H1 (cell line): Measurements from ENCODE around the gene SNX7. TPM values are rescaled to one million over a fixed set of nuclear protein-coding genes. Genes with fewer than 3 reads are reported as not detected.

Experiments used
- CTCF ChIA-PET: fragments of 300-600 bp; sonication (Branson Sonifier 250); formaldehyde crosslinking; loops from one replicate; lab custom pipeline; 2021; ENCODE audit not compliant: partially characterized antibody; lab: Charles Lee
- POLR2A ChIA-PET: fragments of 300-600 bp; sonication (Branson Sonifier 250); formaldehyde crosslinking; loops from one replicate; lab custom pipeline; 2021; ENCODE audit warnings: inconsistent platforms; ENCODE audit not compliant: partially characterized antibody; lab: Charles Lee
- DNase-seq, 2 experiments: peaks; one replicate each; pipeline versions ENCODE4 v3.0.0 to v3.0.0-alpha.2; 2010 to 2022; ENCODE audit warnings: low spot score in 2 of 2, low read depth in 1 of 2, mixed read lengths in 1 of 2
- FAIRE-seq: peaks from 2 replicates; lab custom pipeline; 2011; peaks lifted over from hg19 to GRCh38; lab: Jason Lieb, UNC
- H2AFZ ChIP-seq: 2 replicates; pipeline ENCODE4 v1.8.1; 2012; ENCODE audit warnings: low read length, inconsistent platforms
- H2AK5ac ChIP-seq: 2 replicates; pipeline ENCODE4 v1.6.1; 2013; ENCODE audit warnings: low read depth, low read length
- H2BK120ac ChIP-seq: replicated peaks from 2 replicates; pipeline ENCODE3; 2013; ENCODE audit warnings: low read depth, low read length, inconsistent platforms
- H2BK12ac ChIP-seq: 2 replicates; pipeline ENCODE4 v1.6.1; 2013; ENCODE audit warnings: low read depth, low read length
- H2BK15ac ChIP-seq: 2 replicates; pipeline ENCODE4 v1.6.1; 2013; ENCODE audit warnings: low read length
- H2BK20ac ChIP-seq: 2 replicates; pipeline ENCODE4 v1.6.1; 2013; ENCODE audit warnings: low read length
- H2BK5ac ChIP-seq: 2 replicates; pipeline ENCODE4 v1.6.1; 2013; ENCODE audit warnings: low read depth, low read length
- H3K14ac ChIP-seq: 2 replicates; pipeline ENCODE4 v1.6.1; 2013; ENCODE audit warnings: inconsistent platforms; ENCODE audit not compliant: insufficient read length
- H3K18ac ChIP-seq: 2 replicates; pipeline ENCODE4 v1.6.1; 2013; ENCODE audit warnings: low read length; ENCODE audit errors: extremely low read depth
- H3K23ac ChIP-seq: 2 replicates; pipeline ENCODE4 v1.6.1; 2013; ENCODE audit warnings: inconsistent platforms; ENCODE audit not compliant: insufficient read length
- H3K23me2 ChIP-seq: 2 replicates; pipeline ENCODE4 v1.6.1; 2013; ENCODE audit warnings: low read depth, low read length
- H3K27ac ChIP-seq: 2 replicates; pipeline ENCODE4 v1.6.1; 2011; ENCODE audit warnings: low read depth, low read length, inconsistent platforms
- H3K27me3 ChIP-seq, 4 experiments: replicated peaks in 1 of 4; 1 replicate in 1 of 4; 2 replicates in 3 of 4; pipeline versions ENCODE4 v1.6.1 to v1.8.1; 2011 to 2013; ENCODE audit warnings: low read length in 3 of 4, mild to moderate bottlenecking in 3 of 4, inconsistent platforms in 2 of 4, mixed read lengths in 2 of 4, moderate library complexity in 1 of 4; ENCODE audit not compliant: control insufficient read depth in 3 of 4, insufficient read depth in 3 of 4; ENCODE audit errors: extremely low read depth in 1 of 4
- H3K36me3 ChIP-seq, 4 experiments: 2 replicates each; pipeline versions ENCODE4 v1.6.1 to v1.8.1; 2011 to 2013; ENCODE audit warnings: mild to moderate bottlenecking in 4 of 4, low read length in 3 of 4, moderate library complexity in 2 of 4, control low read depth in 1 of 4, inconsistent platforms in 1 of 4; ENCODE audit not compliant: insufficient read depth in 4 of 4, control insufficient read depth in 2 of 4
- H3K4ac ChIP-seq: replicated peaks from 2 replicates; pipeline ENCODE3; 2013; ENCODE audit warnings: low read length, low read depth, mixed read lengths, inconsistent platforms; ENCODE audit not compliant: insufficient read length
- H3K4me1 ChIP-seq, 4 experiments: replicated peaks in 1 of 4; 1 replicate in 1 of 4; 2 replicates in 3 of 4; pipeline versions ENCODE4 v1.6.1 to v1.8.1; 2011 to 2013; ENCODE audit warnings: low read length in 3 of 4, inconsistent platforms in 2 of 4, mixed read lengths in 1 of 4; ENCODE audit not compliant: insufficient read depth in 4 of 4, control insufficient read depth in 3 of 4
- H3K4me2 ChIP-seq, 2 experiments: 2 replicates each; pipeline versions ENCODE4 v1.6.1 to v1.8.1; 2011 to 2013; ENCODE audit warnings: low read depth in 2 of 2, low read length in 2 of 2, control low read depth in 1 of 2, inconsistent platforms in 1 of 2, mild to moderate bottlenecking in 1 of 2; ENCODE audit not compliant: insufficient read depth in 1 of 2
- H3K4me3 ChIP-seq, 4 experiments: fragments of 200-600, 300-600 bp in 1 of 4; sonication (generic), shearing (Covaris generic), sonication (Bioruptor Twin) in 1 of 4; 2 replicates each; pipeline versions ENCODE4 v1.5.1 to v1.8.1; 2011 to 2016; ENCODE audit warnings: low read length in 4 of 4, low read depth in 3 of 4, control low read depth in 2 of 4, inconsistent platforms in 2 of 4, mild to moderate bottlenecking in 2 of 4, mixed read lengths in 1 of 4, moderate library complexity in 1 of 4; ENCODE audit not compliant: insufficient read depth in 2 of 4; ENCODE audit errors: extremely low read depth in 1 of 4
- H3K56ac ChIP-seq: replicated peaks from 2 replicates; pipeline ENCODE3; 2013; ENCODE audit warnings: low read depth, mild to moderate bottlenecking, mixed read lengths, low read length, inconsistent platforms; ENCODE audit not compliant: insufficient read length
- H3K79me1 ChIP-seq: 2 replicates; pipeline ENCODE4 v1.6.1; 2013; ENCODE audit warnings: low read depth, low read length, control low read depth
- H3K79me2 ChIP-seq, 2 experiments: 2 replicates each; pipeline versions ENCODE4 v1.6.1 to v1.8.1; 2012 to 2013; ENCODE audit warnings: low read length in 2 of 2, mild to moderate bottlenecking in 2 of 2, inconsistent platforms in 1 of 2; ENCODE audit not compliant: insufficient read depth in 2 of 2, control insufficient read depth in 1 of 2
- H3K9ac ChIP-seq, 4 experiments: replicated peaks in 1 of 4; 1 replicate in 1 of 4; 2 replicates in 3 of 4; pipeline versions ENCODE4 v1.6.1 to v1.8.1; 2011 to 2013; ENCODE audit warnings: low read depth in 3 of 4, low read length in 3 of 4, control low read depth in 2 of 4, mild to moderate bottlenecking in 2 of 4, moderate library complexity in 2 of 4, inconsistent platforms in 1 of 4; ENCODE audit errors: extremely low read depth in 1 of 4
- H3K9me3 ChIP-seq, 2 experiments: 2 replicates each; pipeline versions ENCODE4 v1.6.1 to v1.8.1; 2012 to 2013; ENCODE audit warnings: mild to moderate bottlenecking in 2 of 2, moderate library complexity in 2 of 2, control low read depth in 1 of 2, inconsistent platforms in 1 of 2, low read depth in 1 of 2, low read length in 1 of 2, mixed read lengths in 1 of 2; ENCODE audit not compliant: insufficient read depth in 2 of 2
- H4K20me1 ChIP-seq, 2 experiments: replicated peaks in 1 of 2; 2 replicates each; pipeline versions ENCODE3 to v1.8.1; 2011 to 2013; ENCODE audit warnings: inconsistent platforms in 2 of 2, low read length in 2 of 2, mild to moderate bottlenecking in 1 of 2; ENCODE audit not compliant: insufficient read depth in 2 of 2, control insufficient read depth in 1 of 2
- H4K5ac ChIP-seq: 2 replicates; pipeline ENCODE4 v1.6.1; 2013; ENCODE audit warnings: low read length, low read depth, mixed read lengths, inconsistent platforms; ENCODE audit not compliant: insufficient read length
- H4K8ac ChIP-seq: 2 replicates; pipeline ENCODE4 v1.8.0; 2013; ENCODE audit warnings: mild to moderate bottlenecking, moderate library complexity, low read length, inconsistent platforms; ENCODE audit not compliant: insufficient read depth; ENCODE audit errors: extremely low read depth
- H4K91ac ChIP-seq: replicated peaks from 2 replicates; pipeline ENCODE3; 2013; ENCODE audit warnings: low read length, mixed read lengths, inconsistent platforms; ENCODE audit not compliant: insufficient read length
- CHD1 ChIP-seq: IDR thresholded peaks from 2 replicates; pipeline ENCODE4 v1.6.1; 2012; ENCODE audit warnings: low read depth, low read length, improper control_type of control experiment
- HDAC6 ChIP-seq: IDR thresholded peaks from one replicate; pipeline ENCODE4 v1.7.1; 2012; ENCODE audit warnings: low read depth, mild to moderate bottlenecking, inconsistent platforms, low read length, moderate library complexity
- KDM5A ChIP-seq: fragments of 200-600 bp; IDR thresholded peaks from 2 replicates; pipeline ENCODE4 v1.7.1; 2012; ENCODE audit warnings: mild to moderate bottlenecking, low read length, inconsistent platforms, mixed read lengths
- MAFK ChIP-seq: IDR thresholded peaks from 2 replicates; pipeline ENCODE4 v1.6.1; 2012; ENCODE audit warnings: low read depth, mild to moderate bottlenecking, improper control_type of control experiment, low read length
- MAX ChIP-seq: IDR thresholded peaks from 2 replicates; pipeline ENCODE4 v1.6.1; 2012; ENCODE audit warnings: inconsistent platforms
- NANOG ChIP-seq: IDR thresholded peaks from 2 replicates; pipeline ENCODE4 v1.6.1; 2011; ENCODE audit warnings: low read length, low read depth, mild to moderate bottlenecking, inconsistent platforms; ENCODE audit not compliant: insufficient read depth, poor library complexity, severe bottlenecking
- RAD21 ChIP-seq, 2 experiments: IDR thresholded peaks in 1 of 2; conservative IDR thresholded peaks in 1 of 2; 2 replicates each; pipeline ENCODE4 v1.6.1; 2011; ENCODE audit warnings: low read depth in 2 of 2, low read length in 2 of 2, improper control_type of control experiment in 1 of 2, inconsistent platforms in 1 of 2, mild to moderate bottlenecking in 1 of 2, moderate library complexity in 1 of 2
- RNF2 ChIP-seq: fragments of 200-900, 300-1000 bp; sonication (generic); IDR thresholded peaks from 2 replicates; pipeline ENCODE4 v1.7.1; 2016; ENCODE audit warnings: borderline replicate concordance, low read depth, mild to moderate bottlenecking, antibody characterized with exemption, low read length; ENCODE audit not compliant: poor library complexity, severe bottlenecking; ENCODE audit errors: missing control alignments
- SP2 ChIP-seq: IDR thresholded peaks from 2 replicates; pipeline ENCODE4 v1.6.1; 2012; ENCODE audit warnings: mild to moderate bottlenecking, low read length, inconsistent platforms
- USF2 ChIP-seq: IDR thresholded peaks from 2 replicates; pipeline ENCODE4 v1.6.1; 2011; ENCODE audit warnings: low read length, improper control_type of control experiment
- WGBS, 2 experiments: shearing (Covaris generic) in 1 of 2; methylation state at CpG; one replicate each; pipeline versions ENCODE4 v1.1.6 to v1.1.7; 2013 to 2015; ENCODE audit warnings: low lambda C conversion rate in 2 of 2, mixed read lengths in 2 of 2, inconsistent platforms in 1 of 2, low coverage in 1 of 2, missing lambda C conversion rate in 1 of 2; ENCODE audit not compliant: insufficient replicate concordance in 2 of 2, insufficient coverage in 1 of 2, insufficient read length in 1 of 2; ENCODE audit errors: extremely low coverage in 1 of 2, missing lambda C conversion rate in 1 of 2; 5-methylcytosine and 5-hydroxymethylcytosine counted together
- polyA plus RNA-seq, 7 experiments: library from polyadenylated mRNA; depleted of rRNA in 3 of 7; stranded (reverse) in 5 of 7; unstranded in 2 of 7; fragments of >200 nt in 5 of 7; fragments of 200-250 nt in 2 of 7; gene quantifications; 1 replicate in 5 of 7; 2 replicates in 1 of 7; 4 replicates in 1 of 7; pipeline versions ENCODE4 v1.2.1 to v1.2.3, GENCODE V29; 2011 to 2013; ENCODE audit warnings: missing spikeins in 2 of 7, mixed read lengths in 2 of 7
- total RNA-seq: library from RNA; stranded (reverse); fragmentation: NEBNext Ultra II Directional; extraction: Animal tissue kit (Norgen Biotek cat#: 25700); gene quantifications from 2 replicates; pipeline ENCODE4 v1.2.1, GENCODE V29; 2021

SNX7 gene
- total and polyA plus RNA-seq, 2 of the 8 experiments (the other 6 are each of a cell fraction or from before 2014, with no cell fraction given), result 9.2 to 23.8 TPM

DNA sequence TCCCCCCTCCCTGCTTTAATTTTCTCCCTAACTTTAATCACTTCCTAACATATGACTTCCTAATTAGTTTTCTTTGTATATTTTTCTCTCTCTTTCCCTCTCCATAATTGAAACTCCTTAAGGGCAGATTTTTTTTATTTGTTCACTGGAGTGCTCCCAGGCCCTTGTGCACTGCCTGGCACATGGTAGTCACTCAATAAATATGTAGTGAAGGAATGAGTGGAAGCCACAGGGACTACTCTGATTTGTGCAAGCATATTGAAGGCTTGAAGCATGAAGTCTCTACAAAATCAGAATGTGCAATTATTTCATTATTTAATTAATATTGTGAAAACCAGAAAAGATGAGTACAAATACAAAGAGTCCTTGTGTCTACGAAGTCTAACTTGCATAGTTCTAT is 41.5 kb downstream of the SNX7 start:
- Histone ChIP-seq H3K4ac (no peak overlapping the region), H2BK5ac (no peak overlapping the region), H3K18ac (no peak overlapping the region), H2BK15ac (no peak overlapping the region), H3K27me3 (no peaks in the 10 kb centered on the region), H3K14ac (no peak overlapping the region), H4K20me1 (no peaks in the 10 kb centered on the region), H2AK5ac (no peak overlapping the region), H3K9ac (no peak overlapping the region), H4K8ac (no peak overlapping the region), H4K91ac (no peak overlapping the region), H3K4me1 (no peaks in the 10 kb centered on the region), H2BK120ac (no peak overlapping the region), H3K36me3 (no peaks in the 10 kb centered on the region), H3K23ac (no peak overlapping the region), H3K27ac (no peak overlapping the region), H3K4me2 (no peak overlapping the region), H3K79me1 (no peaks in the 10 kb centered on the region), H3K9me3 (no peaks in the 10 kb centered on the region), H2BK12ac (no peak overlapping the region), H4K5ac (no peak overlapping the region), H3K4me3 (no peak overlapping the region), H2AFZ (no peak overlapping the region), H2BK20ac (no peak overlapping the region), H3K56ac (no peak overlapping the region), H3K23me2 (no peaks in the 10 kb centered on the region), H3K79me2 (no peaks in the 10 kb centered on the region)
- ChIA-PET CTCF (no interaction called here), POLR2A (no interaction called here)
- DNase-seq (no peak), FAIRE-seq (no peak)
- 81% methylated on average over 1 of the region's 1 CpG; no CpG with 5 or more reads in 1 of the 2 experiments for WGBS, 2 experiments
- TF ChIP-seq CHD1 (no peak), RNF2 (no peak), RAD21 (IDR thresholded peaks at IDR 0.05 in 1 of 2, conservative IDR thresholded peaks at IDR 0.05 in 1 of 2; ENCODE audit: low read depth in 2 of 2, low read length in 2 of 2) (no peak), SP2 (no peak), MAX (no peak), USF2 (no peak), NANOG (no peak), HDAC6 (no peak), MAFK (no peak), KDM5A (no peak)
